Psoas muscle (tissue), 8 donors: ENCODE results near the gene CEBPB. TPM values are rescaled to one million over a fixed set of nuclear protein-coding genes. Genes with fewer than 3 reads are reported as not detected.
A peak's percentile ranks its signal among the peaks of the same experiment; 100 is the strongest.

ENCODE experiments used
- ATAC-seq, 4 donors: fragments of 200-7000 bp; cut with Tn5 transposase; one replicate each; pipeline ENCODE4 v1.9.1; 2020; ENCODE audit warnings: moderate library complexity in 3 of 4, mild to moderate bottlenecking in 2 of 4
- DNase-seq, 2 donors: peaks; one replicate each; pipeline ENCODE4 v3.0.0-alpha.2; 2020
- H3K27ac ChIP-seq: fragments of 200-600 bp; one replicate; pipeline ENCODE4 v1.8.0; 2022
- H3K27me3 ChIP-seq, 3 donors: fragments of 200-600 bp in 1 of 3; one replicate each; pipeline versions ENCODE4 v1.6.1 to v1.8.0; 2013 to 2022; ENCODE audit warnings: low read length in 2 of 3, mild to moderate bottlenecking in 2 of 3, moderate library complexity in 1 of 3; ENCODE audit not compliant: insufficient read depth in 3 of 3
- H3K36me3 ChIP-seq, 2 donors: fragments of 200-600 bp in 1 of 2; one replicate each; pipeline versions ENCODE4 v1.6.1 to v1.8.0; 2013 to 2022; ENCODE audit warnings: low read depth in 1 of 2, mild to moderate bottlenecking in 1 of 2, moderate library complexity in 1 of 2; ENCODE audit not compliant: insufficient read depth in 1 of 2
- H3K4me1 ChIP-seq: fragments of 200-600 bp; one replicate; pipeline ENCODE4 v1.8.0; 2022
- H3K4me3 ChIP-seq: fragments of 200-600 bp; one replicate; pipeline ENCODE4 v1.8.0; 2022; ENCODE audit warnings: mild to moderate bottlenecking
- H3K9me3 ChIP-seq: fragments of 200-600 bp; one replicate; pipeline ENCODE4 v1.8.0; 2022
- CTCF ChIP-seq: fragments of 200-600 bp; IDR thresholded peaks from one replicate; pipeline ENCODE4 v1.8.0; 2022; ENCODE audit warnings: antibody characterized with exemption
- WGBS, 3 donors: extraction: QIAGEN DNeasy Blood & Tissue Kit; methylation state at CpG; one replicate each; pipeline versions ENCODE4 v1.1.6 to v1.1.7; 2013; 5-methylcytosine and 5-hydroxymethylcytosine counted together
- intact Hi-C, 2 donors: fragments of 100-400 bp; cut with DNase I; formaldehyde crosslinking; loops; one replicate each; pipeline versions ENCODE4 v1.11.0 to v1.14.2; 2022
- polyA plus RNA-seq, 3 donors: library from polyadenylated mRNA; stranded (reverse); fragments of 200-250 nt; gene quantifications; one replicate each; pipeline ENCODE4 v1.2.3, GENCODE V29; 2013
- total RNA-seq, 4 donors: library from RNA; stranded (reverse); fragmentation: NEBNext Ultra II Directional in 2 of 4; extraction: Animal tissue kit (Norgen Biotek cat#: 25700) in 2 of 4; gene quantifications; one replicate each; pipeline versions ENCODE4 v1.2.1 to v1.2.4, GENCODE V29; 2021 to 2023
- donor health status: healthy with polysubstance abuse.
- donor health status: DM: no; HTN: no; CAD: no; lungs with moderate emphysema.
- donor health status: Bipolar disorder and iron deficiency.
- donor health status: healthy.
- donor health status: DM: yes; HTN: yes; CAD: no.
- donor health status: DM: no; HTN: no; CAD: no.
- donor health status: DM: no; HTN: no; CAD: no.
- donor health status: DM: yes; HTN: yes; CAD: no.

Gene CEBPB
- total and polyA plus RNA-seq, 7 donors, result 38.7 to 445 (median 144) TPM

- Histone ChIP-seq H3K27ac (no peak overlapping the region), H3K36me3 (no peaks in the 10 kb centered on the region), H3K4me3 (no peak overlapping the region), H3K4me1 (no peaks in the 10 kb centered on the region), H3K9me3 (no peaks in the 10 kb centered on the region), H3K27me3 (no peaks in the 10 kb centered on the region)
- DNase-seq, result peak in 1 of 2 donors; percentile 7
- no peak for ATAC-seq
- no peak for TF ChIP-seq CTCF
- WGBS, 3 donors, result 79 to 82% (median 80%) methylated on average over 19 of the region's 19 CpGs
- intact Hi-C loops, result no loop called here
Measured at GRCh38 chr20:50238081-50238800, 47.6 kb downstream of the CEBPB start.

- intact Hi-C loops, result no loop called here
- no peaks in the 10 kb centered on the region for H3K36me3 ChIP-seq
- no peak overlapping the region for H3K4me3 ChIP-seq
- ATAC-seq (no peak), DNase-seq (peak in 1 of 2 donors; percentile 21)
- no peaks in the 10 kb centered on the region for H3K27me3 ChIP-seq
- no peaks in the 10 kb centered on the region for H3K4me1 ChIP-seq
- no peak overlapping the region for H3K27ac ChIP-seq
- H3K9me3 ChIP-seq, result no peaks in the 10 kb centered on the region
- TF ChIP-seq CTCF, result no peak
- WGBS, 3 donors, result 78 to 92% (median 83%) methylated on average over 9 of the region's 9 CpGs
Measured at GRCh38 chr20:50240092-50240491, 49.5 kb downstream of the CEBPB start.

GRCh38 chr20:50242178-50242514 lies 51.5 kb downstream of the CEBPB start:
- H3K27ac ChIP-seq, result no peak overlapping the region
- TF ChIP-seq CTCF, result no peak
- DNase-seq (peak in 1 of 2 donors; percentile 9), ATAC-seq (no peak)
- no peaks in the 10 kb centered on the region for H3K9me3 ChIP-seq
- no peaks in the 10 kb centered on the region for H3K27me3 ChIP-seq
- no peak overlapping the region for H3K4me3 ChIP-seq
- H3K4me1 ChIP-seq, result no peaks in the 10 kb centered on the region
- WGBS, 3 donors, result 96 to 97% (median 96%) methylated on average over 6 of the region's 6 CpGs
- no peaks in the 10 kb centered on the region for H3K36me3 ChIP-seq
- intact Hi-C loops, result no loop called here

Other genes with a start within 250 kb of the CEBPB start
- gene SNAI1, start 207.8 kb upstream of the CEBPB start, total RNA-seq, result 1 to 10 TPM in 2 of 4 donors, under 1 TPM in 2; 0.75 to 3.0 (median 1.9) TPM
- 1 to 10 TPM in 2 of 3 donors, under 1 TPM in 1; 0.49 to 4.6 (median 1.1) TPM for gene SNAI1, start 207.8 kb upstream of the CEBPB start, polyA plus RNA-seq
- 10 to 100 TPM; 45.2 to 78.1 (median 57.5) TPM for gene UBE2V1, start 77.7 kb upstream of the CEBPB start, total RNA-seq
- 100 to 1,000 TPM in 2 of 3 donors, 10 to 100 TPM in 1; 57.1 to 165 (median 103) TPM for gene UBE2V1, start 77.7 kb upstream of the CEBPB start, polyA plus RNA-seq
- 10 to 100 TPM; 17.5 to 59.2 (median 35.0) TPM for gene PEDS1, start 37.1 kb upstream of the CEBPB start, total RNA-seq
- 10 to 100 TPM; 23.8 to 55.1 (median 49.2) TPM for gene PEDS1, start 37.1 kb upstream of the CEBPB start, polyA plus RNA-seq